Loucy (cell line): Measurements from ENCODE around the gene SLC6A11.

Experiments used
- CTCF ChIP-seq: fragments of 200-600 bp; sonication (generic); conservative IDR thresholded peaks from 2 replicates; pipeline ENCODE4 v1.5.1; 2014; ENCODE audit warnings: mild to moderate bottlenecking, antibody characterized with exemption, low read length
- EZH2phosphoT487 ChIP-seq: fragments of 200-600 bp; IDR thresholded peaks from 2 replicates; pipeline ENCODE4 v1.6.1; 2018; ENCODE audit warnings: antibody characterized with exemption, mild to moderate bottlenecking, moderate library complexity, borderline replicate concordance

DNA sequence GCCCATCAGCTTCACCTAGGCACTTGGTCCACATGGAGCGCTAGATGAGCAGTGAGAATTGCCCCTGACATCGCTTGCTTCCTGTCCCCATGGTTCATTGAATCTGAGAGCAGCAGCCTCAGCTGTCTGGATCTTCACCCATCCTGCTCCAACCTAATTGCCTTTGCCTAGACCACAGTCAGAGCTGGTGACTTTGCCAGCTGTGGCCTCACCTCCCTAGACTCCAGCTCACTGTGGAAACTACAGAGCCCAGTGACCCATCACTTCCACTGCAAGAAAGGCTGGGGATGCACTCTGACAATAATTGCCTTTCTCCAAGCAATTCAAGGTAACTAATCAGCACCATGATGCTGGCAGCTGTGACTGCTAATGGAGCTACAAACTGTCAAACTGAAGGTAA lies 145.9 kb downstream of the SLC6A11 start:
- no peak for TF ChIP-seq CTCF
- no peak for TF ChIP-seq EZH2phosphoT487
